Stimulated activated naive B cell treated with anti-CD40 and anti-IgM and Interleukin-4, amounts not matched to agents 10 μg/mL and 1 μg/mL and 100 μg/mL, for 72 hours (primary cell): ENCODE results near the gene ARL6IP6.

Source experiments
- ATAC-seq, 2 donors: fragments of 150-1000 bp; cut with Tn5 transposase; replicated peaks; 2 replicates each; pipeline ENCODE4 v1.10.0; 2021; ENCODE audit warnings: moderate library complexity in 1 of 2
- DNase-seq: peaks from one replicate; pipeline ENCODE4 v3.0.0; 2021
- H3K27ac Mint-ChIP-seq: one replicate; pipeline ENCODE4 v1.8.0; 2022; ENCODE audit warnings: mild to moderate bottlenecking, mixed read lengths
- H3K27me3 Mint-ChIP-seq, 2 donors: one replicate each; pipeline ENCODE4 v1.8.0; 2022; ENCODE audit warnings: mixed read lengths in 2 of 2
- H3K36me3 Mint-ChIP-seq, 2 donors: one replicate each; pipeline ENCODE4 v1.8.0; 2022; ENCODE audit warnings: mixed read lengths in 2 of 2, mild to moderate bottlenecking in 1 of 2
- H3K4me1 Mint-ChIP-seq, 2 donors: one replicate each; pipeline ENCODE4 v1.8.0; 2022; ENCODE audit warnings: mixed read lengths in 2 of 2, mild to moderate bottlenecking in 1 of 2
- H3K4me3 Mint-ChIP-seq, 2 donors: one replicate each; pipeline ENCODE4 v1.8.0; 2022; ENCODE audit warnings: mild to moderate bottlenecking in 2 of 2, mixed read lengths in 2 of 2, moderate library complexity in 1 of 2
- H3K9me3 Mint-ChIP-seq, 2 donors: one replicate each; pipeline ENCODE4 v1.8.0; 2022; ENCODE audit warnings: mixed read lengths in 2 of 2, mild to moderate bottlenecking in 1 of 2

Gene ARL6IP6

GRCh38 chr2:152718076-152718908, at the start of gene ARL6IP6:
ARL6IP6 (plus strand) TSS chr2:152718620; CDS start chr2:152718625, 5 bp downstream.
- DNase-seq (peak; percentile 93), ATAC-seq (peak; percentile 69 to 72)
- H3K36me3 Mint-ChIP-seq, result peaks cover 11 to 29% of the 10 kb centered on the region in 2 donors
- H3K9me3 Mint-ChIP-seq, result no peaks in the 10 kb centered on the region
- peak within 1 kb of the TSS; percentile 97 for H3K27ac Mint-ChIP-seq
- H3K4me3 Mint-ChIP-seq, result peak within 1 kb of the TSS; percentile 89 to 97
- no peaks in the 10 kb centered on the region for H3K27me3 Mint-ChIP-seq
- H3K4me1 Mint-ChIP-seq, result peaks cover 16 to 34% of the 10 kb centered on the region in 2 donors

- Mint-ChIP-seq H3K4me3 (no peak overlapping the region), H3K27me3 (no peaks in the 10 kb centered on the region), H3K9me3 (no peaks in the 10 kb centered on the region), H3K27ac (no peak overlapping the region), H3K4me1 (no peaks in the 10 kb centered on the region), H3K36me3 (peaks cover 19 to 40% of the 10 kb centered on the region in 2 donors)
- ATAC-seq (no peak), DNase-seq (no peak)
Observed at GRCh38 chr2:152674334-152674733, 44.1 kb upstream of the ARL6IP6 start.

- Mint-ChIP-seq H3K4me3 (no peak overlapping the region), H3K27ac (no peak overlapping the region), H3K4me1 (no peaks in the 10 kb centered on the region), H3K36me3 (peaks cover 25 to 40% of the 10 kb centered on the region in 2 donors), H3K27me3 (no peaks in the 10 kb centered on the region), H3K9me3 (no peaks in the 10 kb centered on the region)
- no peak for ATAC-seq
- DNase-seq, result no peak
Observed at GRCh38 chr2:152676461-152676860, 42.0 kb upstream of the ARL6IP6 start.

GRCh38 chr2:152678808-152679207, 39.6 kb upstream of the ARL6IP6 start:
- H3K36me3 Mint-ChIP-seq, result peaks cover 27 to 39% of the 10 kb centered on the region in 2 donors

GRCh38 chr2:152682663-152683062, 35.8 kb upstream of the ARL6IP6 start:
- DNase-seq (no peak), ATAC-seq (no peak)
- Mint-ChIP-seq H3K4me3 (no peak overlapping the region), H3K36me3 (peaks cover 33 to 45% of the 10 kb centered on the region in 2 donors), H3K27ac (no peak overlapping the region), H3K27me3 (no peaks in the 10 kb centered on the region), H3K4me1 (peaks cover 9 to 21% of the 10 kb centered on the region in 2 donors), H3K9me3 (no peaks in the 10 kb centered on the region)

More at GRCh38 chr2:152678808-152679207, 39.6 kb upstream of the ARL6IP6 start:
- no peak overlapping the region for H3K4me3 Mint-ChIP-seq
- H3K27me3 Mint-ChIP-seq, result no peaks in the 10 kb centered on the region
- no peak overlapping the region for H3K27ac Mint-ChIP-seq
- no peak for DNase-seq
- no peaks in the 10 kb centered on the region for H3K9me3 Mint-ChIP-seq
- H3K4me1 Mint-ChIP-seq, result peaks cover 5 to 12% of the 10 kb centered on the region in 2 donors
- ATAC-seq, result no peak

GRCh38 chr2:152683400-152683799, 35.0 kb upstream of the ARL6IP6 start:
- no peak for ATAC-seq
- Mint-ChIP-seq H3K4me3 (no peak overlapping the region), H3K4me1 (peaks cover 9 to 21% of the 10 kb centered on the region in 2 donors), H3K9me3 (no peaks in the 10 kb centered on the region), H3K27me3 (no peaks in the 10 kb centered on the region), H3K36me3 (peaks cover 39 to 49% of the 10 kb centered on the region in 2 donors), H3K27ac (no peak overlapping the region)
- DNase-seq, result no peak

- ATAC-seq (no peak), DNase-seq (no peak)
- peaks cover 11 to 21% of the 10 kb centered on the region in 2 donors for H3K4me1 Mint-ChIP-seq
- peaks cover 33 to 45% of the 10 kb centered on the region in 2 donors for H3K36me3 Mint-ChIP-seq
- no peak overlapping the region for H3K4me3 Mint-ChIP-seq
- no peak overlapping the region for H3K27ac Mint-ChIP-seq
- no peaks in the 10 kb centered on the region for H3K27me3 Mint-ChIP-seq
- H3K9me3 Mint-ChIP-seq, result no peaks in the 10 kb centered on the region
Observed at GRCh38 chr2:152686321-152686720, 32.1 kb upstream of the ARL6IP6 start.

GRCh38 chr2:152693033-152693432, 25.4 kb upstream of the ARL6IP6 start:
- no peaks in the 10 kb centered on the region for H3K9me3 Mint-ChIP-seq
- H3K27ac Mint-ChIP-seq, result no peak overlapping the region
- peaks cover 11 to 14% of the 10 kb centered on the region in 2 donors for H3K36me3 Mint-ChIP-seq
- DNase-seq (no peak), ATAC-seq (peak; percentile 97 to 98)
- H3K4me1 Mint-ChIP-seq, result peaks cover 6 to 7% of the 10 kb centered on the region in 2 donors
- no peaks in the 10 kb centered on the region for H3K27me3 Mint-ChIP-seq
- no peak overlapping the region for H3K4me3 Mint-ChIP-seq

- H3K27me3 Mint-ChIP-seq, result no peaks in the 10 kb centered on the region
- peaks cover 6 to 7% of the 10 kb centered on the region in 2 donors for H3K4me1 Mint-ChIP-seq
- ATAC-seq (peak; percentile 43 to 47), DNase-seq (no peak)
- H3K4me3 Mint-ChIP-seq, result peak overlapping the region; percentile 55 to 74
- H3K27ac Mint-ChIP-seq, result peak overlapping the region; percentile 92
- peaks cover 7 to 8% of the 10 kb centered on the region in 2 donors for H3K36me3 Mint-ChIP-seq
- H3K9me3 Mint-ChIP-seq, result no peaks in the 10 kb centered on the region
Observed at GRCh38 chr2:152694161-152694661, 24.2 kb upstream of the ARL6IP6 start.

GRCh38 chr2:152695763-152696162, 22.7 kb upstream of the ARL6IP6 start:
- H3K4me3 Mint-ChIP-seq, result no peak overlapping the region
- H3K9me3 Mint-ChIP-seq, result no peaks in the 10 kb centered on the region
- H3K36me3 Mint-ChIP-seq, result peaks cover 11 to 12% of the 10 kb centered on the region in 2 donors
- DNase-seq (no peak), ATAC-seq (no peak)
- H3K27ac Mint-ChIP-seq, result no peak overlapping the region
- H3K27me3 Mint-ChIP-seq, result no peaks in the 10 kb centered on the region
- H3K4me1 Mint-ChIP-seq, result peaks cover 7 to 11% of the 10 kb centered on the region in 2 donors

- no peak for DNase-seq
- Mint-ChIP-seq H3K36me3 (peaks cover 12 to 15% of the 10 kb centered on the region in 2 donors), H3K4me3 (no peak overlapping the region), H3K9me3 (peaks cover 1 to 4% of the 10 kb centered on the region in 2 donors), H3K27me3 (no peaks in the 10 kb centered on the region), H3K4me1 (peaks cover 8 to 16% of the 10 kb centered on the region in 2 donors), H3K27ac (no peak overlapping the region)
- ATAC-seq, result no peak
Observed at GRCh38 chr2:152696476-152696875, 21.9 kb upstream of the ARL6IP6 start.

GRCh38 chr2:152701198-152701597, 17.2 kb upstream of the ARL6IP6 start:
- Mint-ChIP-seq H3K9me3 (peaks cover 8 to 14% of the 10 kb centered on the region in 2 donors), H3K4me1 (peaks cover 22 to 44% of the 10 kb centered on the region in 2 donors), H3K4me3 (no peak overlapping the region), H3K27ac (peak overlapping the region; percentile 34), H3K27me3 (no peaks in the 10 kb centered on the region), H3K36me3 (peaks cover 37% of the 10 kb centered on the region in 2 donors)
- ATAC-seq (no peak), DNase-seq (no peak)

GRCh38 chr2:152706477-152707021, 11.9 kb upstream of the ARL6IP6 start:
- no peak overlapping the region for H3K4me3 Mint-ChIP-seq
- H3K4me1 Mint-ChIP-seq, result peaks cover 36 to 66% of the 10 kb centered on the region in 2 donors
- peaks cover 56 to 66% of the 10 kb centered on the region in 2 donors for H3K36me3 Mint-ChIP-seq
- H3K9me3 Mint-ChIP-seq, result peaks cover 6 to 9% of the 10 kb centered on the region in 2 donors
- no peak for ATAC-seq
- H3K27ac Mint-ChIP-seq, result no peak overlapping the region
- no peak for DNase-seq
- H3K27me3 Mint-ChIP-seq, result no peaks in the 10 kb centered on the region

GRCh38 chr2:152708742-152709141, 9.7 kb upstream of the ARL6IP6 start:
- Mint-ChIP-seq H3K4me1 (peaks cover 28 to 54% of the 10 kb centered on the region in 2 donors), H3K4me3 (no peak overlapping the region), H3K27me3 (no peaks in the 10 kb centered on the region), H3K9me3 (no peaks in the 10 kb centered on the region), H3K36me3 (peaks cover 48 to 55% of the 10 kb centered on the region in 2 donors), H3K27ac (no peak overlapping the region)
- DNase-seq (no peak), ATAC-seq (no peak)
